Activated CD4-positive, alpha-beta T cell treated with anti-CD3 and anti-CD28 coated beads, Interleukin-2, amount 10 ng/mL, durations not matched to agents 24 days and 14 days (primary cell): ENCODE results near the gene SLC17A8. TPM values are rescaled to one million over a fixed set of nuclear protein-coding genes. Genes with fewer than 3 reads are reported as not detected.
A peak's percentile ranks its signal among the peaks of the same experiment; 100 is the strongest.

Experiments used
- DNase-seq: peaks from one replicate; pipeline ENCODE4 v3.0.0; 2022
- H3K27ac Mint-ChIP-seq: one replicate; pipeline ENCODE4 v1.8.0; 2022; ENCODE audit warnings: mild to moderate bottlenecking, mixed read lengths
- H3K27me3 Mint-ChIP-seq: one replicate; pipeline ENCODE4 v1.8.0; 2022; ENCODE audit warnings: mixed read lengths
- H3K36me3 Mint-ChIP-seq: one replicate; pipeline ENCODE4 v1.8.0; 2022; ENCODE audit warnings: low read depth, mild to moderate bottlenecking, mixed read lengths
- H3K4me1 Mint-ChIP-seq: one replicate; pipeline ENCODE4 v1.8.0; 2021; ENCODE audit warnings: mixed read lengths
- H3K4me3 Mint-ChIP-seq: one replicate; pipeline ENCODE4 v1.8.0; 2022; ENCODE audit warnings: mild to moderate bottlenecking, moderate library complexity, mixed read lengths
- H3K9me3 Mint-ChIP-seq: one replicate; pipeline ENCODE4 v1.8.0; 2021; ENCODE audit warnings: mixed read lengths
- intact Hi-C: fragments of 100-400 bp; cut with micrococcal nuclease; formaldehyde crosslinking; loops from one replicate; pipeline ENCODE4 v1.15.1; 2023
- total RNA-seq: library from RNA; stranded (reverse); gene quantifications from 2 replicates; pipeline ENCODE4 v1.2.3, GENCODE V29; 2022

The SLC17A8 gene
- total RNA-seq, 1 donor from 2014 or later = not detected

DNA sequence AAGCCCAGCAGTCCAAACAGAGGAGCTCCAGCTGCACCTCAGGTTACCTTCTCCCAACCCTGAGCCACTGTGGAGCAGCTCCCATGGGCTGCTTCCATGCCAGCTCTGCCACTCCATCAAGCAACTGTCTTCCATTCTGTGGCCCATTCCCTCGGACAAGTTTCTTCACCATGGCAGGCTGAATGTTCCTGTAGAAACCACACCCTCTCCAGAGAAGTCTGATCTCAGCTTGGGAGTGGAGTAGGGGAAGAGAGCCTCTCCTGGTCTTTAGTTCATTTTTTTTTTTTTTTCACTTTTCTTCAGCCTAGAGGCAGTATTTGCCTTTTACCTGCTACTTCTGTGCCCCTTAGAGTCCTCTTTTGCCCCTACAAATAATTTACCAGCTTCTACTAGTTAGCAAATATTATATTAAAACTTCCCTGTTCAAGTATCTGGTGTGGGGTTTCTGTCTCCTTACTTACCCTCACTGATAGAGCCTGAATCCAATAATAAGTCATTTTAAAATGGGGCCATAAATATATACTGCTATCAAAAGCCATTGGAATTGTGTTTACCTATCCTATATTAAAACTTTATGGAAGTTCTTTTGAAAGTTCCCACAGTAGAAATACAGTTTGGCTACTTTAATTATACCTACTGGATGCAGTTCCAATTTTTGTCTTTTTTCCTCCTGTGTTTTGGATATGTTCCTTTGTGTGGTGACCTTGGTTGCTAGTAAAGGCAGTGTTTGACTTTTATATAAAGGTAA lies 11.7 kb upstream of the SLC17A8 start:
- no peak overlapping the region for H3K27ac Mint-ChIP-seq
- H3K36me3 Mint-ChIP-seq = peaks cover 7% of the 10 kb centered on the region
- peaks cover 3% of the 10 kb centered on the region for H3K27me3 Mint-ChIP-seq
- intact Hi-C loops = loop anchor here (10.0 kb wide), 1 partner anchor 220 kb away; no protein-coding TSS in a partner anchor
- DNase-seq = peak; percentile 48
- H3K4me1 Mint-ChIP-seq = no peaks in the 10 kb centered on the region
- no peaks in the 10 kb centered on the region for H3K9me3 Mint-ChIP-seq
- no peak overlapping the region for H3K4me3 Mint-ChIP-seq

- peaks cover 10% of the 10 kb centered on the region for H3K27me3 Mint-ChIP-seq
- H3K4me1 Mint-ChIP-seq = no peaks in the 10 kb centered on the region
- no peaks in the 10 kb centered on the region for H3K9me3 Mint-ChIP-seq
Measured at GRCh38 chr12:100346660-100347059, 10.2 kb upstream of the SLC17A8 start.

GRCh38 chr12:100348657-100349454 lies 8.0 kb upstream of the SLC17A8 start:
- Mint-ChIP-seq H3K27me3 (peaks cover 21% of the 10 kb centered on the region), H3K9me3 (no peaks in the 10 kb centered on the region), H3K4me1 (no peaks in the 10 kb centered on the region), H3K4me3 (no peak overlapping the region), H3K27ac (no peak overlapping the region), H3K36me3 (no peaks in the 10 kb centered on the region)
- intact Hi-C loops = loop anchor here (10.0 kb wide), 1 partner anchor 216 kb away; no protein-coding TSS in a partner anchor
- peak; percentile 30 for DNase-seq

More at GRCh38 chr12:100346660-100347059, 10.2 kb upstream of the SLC17A8 start:
- Mint-ChIP-seq H3K36me3 (peaks cover 7% of the 10 kb centered on the region), H3K4me3 (no peak overlapping the region), H3K27ac (no peak overlapping the region)
- DNase-seq = peak; percentile 11
- intact Hi-C loops = loop anchor here (10.0 kb wide), 1 partner anchor 218 kb away; no protein-coding TSS in a partner anchor

DNA sequence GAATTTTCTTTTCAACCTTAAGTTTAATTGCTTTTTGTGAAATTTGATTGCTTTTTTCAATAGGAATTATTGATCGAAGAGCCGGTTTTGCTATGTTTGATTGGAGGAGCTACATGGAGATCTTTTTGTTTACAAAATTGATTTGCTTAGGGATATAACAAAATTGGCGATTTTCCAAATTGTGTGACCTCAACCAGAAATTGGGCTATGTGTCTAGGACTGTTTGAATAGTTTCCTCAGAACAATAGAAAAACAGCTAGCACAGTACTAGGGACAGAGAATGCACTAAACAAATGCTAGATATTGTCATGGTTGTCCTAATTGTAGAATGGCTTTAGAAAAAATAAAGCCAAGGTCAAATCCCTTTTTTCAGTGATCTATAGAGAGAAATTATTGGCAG lies 2.4 kb downstream of the SLC17A8 start:
- peaks cover 29% of the 10 kb centered on the region for H3K27me3 Mint-ChIP-seq
- H3K9me3 Mint-ChIP-seq = no peaks in the 10 kb centered on the region
- DNase-seq = no peak
- no peaks in the 10 kb centered on the region for H3K36me3 Mint-ChIP-seq
- H3K4me3 Mint-ChIP-seq = no peak overlapping the region
- intact Hi-C loops = loop anchor here (10.0 kb wide), 1 partner anchor 1136 kb away; no protein-coding TSS in a partner anchor
- no peaks in the 10 kb centered on the region for H3K4me1 Mint-ChIP-seq
- no peak overlapping the region for H3K27ac Mint-ChIP-seq

- no peak overlapping the region for H3K27ac Mint-ChIP-seq
- no peaks in the 10 kb centered on the region for H3K9me3 Mint-ChIP-seq
- intact Hi-C loops = loop anchor here (10.0 kb wide), 1 partner anchor 1135 kb away; no protein-coding TSS in a partner anchor
- no peak overlapping the region for H3K4me3 Mint-ChIP-seq
- H3K36me3 Mint-ChIP-seq = no peaks in the 10 kb centered on the region
- H3K27me3 Mint-ChIP-seq = peaks cover 23% of the 10 kb centered on the region
- no peaks in the 10 kb centered on the region for H3K4me1 Mint-ChIP-seq
- no peak for DNase-seq
Measured at GRCh38 chr12:100359822-100360221, 2.9 kb downstream of the SLC17A8 start.

- Mint-ChIP-seq H3K36me3 (no peaks in the 10 kb centered on the region), H3K27me3 (peaks cover 21% of the 10 kb centered on the region), H3K4me3 (no peak overlapping the region)
Measured at GRCh38 chr12:100360450-100360849, 3.6 kb downstream of the SLC17A8 start.

GRCh38 chr12:100364324-100364723 lies 7.5 kb downstream of the SLC17A8 start:
- Mint-ChIP-seq H3K9me3 (no peaks in the 10 kb centered on the region), H3K4me3 (no peak overlapping the region), H3K27ac (no peak overlapping the region), H3K27me3 (peaks cover 6% of the 10 kb centered on the region), H3K4me1 (no peaks in the 10 kb centered on the region), H3K36me3 (no peaks in the 10 kb centered on the region)
- intact Hi-C loops = no loop called here
- no peak for DNase-seq

More at GRCh38 chr12:100360450-100360849, 3.6 kb downstream of the SLC17A8 start:
- Mint-ChIP-seq H3K4me1 (no peaks in the 10 kb centered on the region), H3K27ac (no peak overlapping the region), H3K9me3 (no peaks in the 10 kb centered on the region)
- no peak for DNase-seq
- intact Hi-C loops = no loop called here

- H3K27me3 Mint-ChIP-seq = peaks cover 4% of the 10 kb centered on the region
- H3K4me3 Mint-ChIP-seq = no peak overlapping the region
- DNase-seq = no peak
- H3K36me3 Mint-ChIP-seq = no peaks in the 10 kb centered on the region
- no peaks in the 10 kb centered on the region for H3K4me1 Mint-ChIP-seq
- intact Hi-C loops = no loop called here
- no peak overlapping the region for H3K27ac Mint-ChIP-seq
- no peaks in the 10 kb centered on the region for H3K9me3 Mint-ChIP-seq
Measured at GRCh38 chr12:100365411-100365810, 8.5 kb downstream of the SLC17A8 start.

- DNase-seq = no peak
- no peaks in the 10 kb centered on the region for H3K9me3 Mint-ChIP-seq
- no peaks in the 10 kb centered on the region for H3K36me3 Mint-ChIP-seq
- intact Hi-C loops = no loop called here
- peaks cover 4% of the 10 kb centered on the region for H3K27me3 Mint-ChIP-seq
- no peak overlapping the region for H3K27ac Mint-ChIP-seq
- no peaks in the 10 kb centered on the region for H3K4me1 Mint-ChIP-seq
- no peak overlapping the region for H3K4me3 Mint-ChIP-seq
Measured at GRCh38 chr12:100368066-100368465, 11.2 kb downstream of the SLC17A8 start.

DNA sequence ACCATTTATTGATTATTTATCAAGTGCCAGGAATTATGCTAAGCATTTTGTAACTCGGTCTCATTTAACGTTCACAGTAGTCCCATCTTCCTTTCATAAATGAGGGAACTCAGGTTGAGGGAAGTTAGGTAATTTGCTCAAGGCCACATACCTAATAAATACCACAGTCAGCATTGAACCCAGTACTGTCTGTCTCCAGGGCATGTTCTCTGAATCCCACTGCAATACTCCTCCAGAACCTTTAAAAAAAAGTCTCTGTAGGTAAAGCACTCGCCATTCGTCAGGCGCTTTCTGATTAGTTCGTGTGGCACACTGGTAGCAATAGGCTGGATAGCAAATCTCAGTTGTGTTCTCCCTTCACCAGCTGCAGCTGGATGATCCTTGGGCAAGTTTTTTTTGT lies 14.3 kb downstream of the SLC17A8 start:
- H3K4me3 Mint-ChIP-seq = no peak overlapping the region
- H3K27me3 Mint-ChIP-seq = peaks cover 8% of the 10 kb centered on the region
- no peaks in the 10 kb centered on the region for H3K9me3 Mint-ChIP-seq
- DNase-seq = no peak
- no peak overlapping the region for H3K27ac Mint-ChIP-seq
- intact Hi-C loops = no loop called here
- no peaks in the 10 kb centered on the region for H3K36me3 Mint-ChIP-seq
- no peaks in the 10 kb centered on the region for H3K4me1 Mint-ChIP-seq

DNA sequence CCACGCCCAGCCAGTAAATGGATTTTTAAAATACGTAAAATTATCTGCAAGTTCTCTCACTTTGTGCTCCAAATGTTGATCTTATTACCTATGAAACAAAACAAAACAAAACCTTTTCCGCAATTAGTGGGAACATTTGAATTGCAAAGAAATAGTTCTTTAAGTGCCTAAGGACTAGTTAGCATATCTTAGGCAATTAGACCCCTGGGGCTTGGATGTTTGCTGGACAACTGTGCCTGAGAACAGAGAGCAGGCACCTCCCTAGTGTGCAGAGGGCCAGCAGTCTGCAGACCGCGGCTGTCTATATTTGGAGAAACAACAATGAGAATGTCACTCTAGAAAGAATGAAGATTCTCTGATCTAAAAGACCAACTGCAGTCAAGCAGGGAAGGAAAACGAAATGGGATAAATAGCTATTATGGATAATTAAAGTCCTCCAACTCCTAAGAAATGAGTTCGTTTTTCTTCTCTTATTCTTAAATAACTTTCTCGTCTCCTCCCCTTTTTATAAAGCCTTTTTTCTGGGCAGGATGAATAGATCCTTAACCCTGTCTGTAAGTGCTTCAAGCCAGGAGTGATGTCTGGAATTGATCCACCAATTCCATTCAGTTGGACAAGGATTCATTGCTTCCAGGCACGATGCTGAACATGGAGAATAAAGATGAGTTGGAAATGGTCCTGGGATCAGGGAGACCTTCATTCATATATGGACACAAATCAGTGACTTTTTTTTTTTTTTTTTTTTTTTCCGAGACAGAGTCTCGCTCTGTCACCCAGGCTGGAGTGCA lies 16.2 kb downstream of the SLC17A8 start:
- H3K27me3 Mint-ChIP-seq = peaks cover 3% of the 10 kb centered on the region

GRCh38 chr12:100375038-100375735 lies 18.3 kb downstream of the SLC17A8 start:
- no peaks in the 10 kb centered on the region for H3K9me3 Mint-ChIP-seq
- H3K4me1 Mint-ChIP-seq = no peaks in the 10 kb centered on the region
- intact Hi-C loops = no loop called here
- H3K4me3 Mint-ChIP-seq = no peak overlapping the region
- DNase-seq = no peak
- no peaks in the 10 kb centered on the region for H3K36me3 Mint-ChIP-seq
- H3K27ac Mint-ChIP-seq = no peak overlapping the region
- H3K27me3 Mint-ChIP-seq = peaks cover 3% of the 10 kb centered on the region

More for the DNA sequence above, 16.2 kb downstream of the SLC17A8 start:
- Mint-ChIP-seq H3K4me1 (no peaks in the 10 kb centered on the region), H3K36me3 (no peaks in the 10 kb centered on the region), H3K9me3 (no peaks in the 10 kb centered on the region), H3K4me3 (no peak overlapping the region), H3K27ac (no peak overlapping the region)
- intact Hi-C loops = no loop called here
- DNase-seq = no peak

DNA sequence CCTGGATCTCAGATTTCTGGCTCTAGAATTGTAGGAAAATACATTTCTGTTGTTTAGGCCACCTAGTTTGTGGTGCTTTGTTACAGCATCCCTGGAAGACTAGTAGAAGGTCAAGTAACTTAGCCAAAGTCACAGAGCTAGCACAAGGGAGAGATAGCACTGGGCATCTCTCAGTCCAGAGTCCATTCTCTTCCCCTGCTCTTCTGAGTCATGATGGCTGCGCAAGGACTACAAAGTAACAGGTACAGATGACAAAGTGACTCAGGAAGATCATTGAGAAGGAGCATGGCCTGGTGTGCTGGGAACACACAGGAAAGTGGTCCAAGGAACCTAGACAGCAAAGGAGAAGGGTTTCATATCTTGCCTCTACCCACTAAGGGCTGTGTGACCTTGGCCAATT lies 19.3 kb downstream of the SLC17A8 start:
- no peaks in the 10 kb centered on the region for H3K36me3 Mint-ChIP-seq
- no peaks in the 10 kb centered on the region for H3K9me3 Mint-ChIP-seq
- intact Hi-C loops = no loop called here
- H3K27me3 Mint-ChIP-seq = peaks cover 3% of the 10 kb centered on the region
- no peaks in the 10 kb centered on the region for H3K4me1 Mint-ChIP-seq
- H3K4me3 Mint-ChIP-seq = no peak overlapping the region
- H3K27ac Mint-ChIP-seq = no peak overlapping the region
- DNase-seq = no peak
